Smooth muscle cell (in vitro differentiated cells): ENCODE data around the gene EFS. TPM values are rescaled to one million over a fixed set of nuclear protein-coding genes. Genes with fewer than 3 reads are reported as not detected.

Experiments
- DNase-seq: peaks from one replicate; lab custom pipeline; 2025; ENCODE audit not compliant: unreplicated experiment; lab: John Stamatoyannopoulos, UW
- H2AFZ ChIP-seq: fragments of 200-600 bp; sonication (generic); 2 replicates; pipeline ENCODE4 v1.6.0; 2016; ENCODE audit warnings: antibody characterized with exemption, low read depth, mild to moderate bottlenecking
- H3F3A ChIP-seq: fragments of 200-600 bp; sonication (generic); 2 replicates; pipeline ENCODE4 v1.6.0; 2017; ENCODE audit warnings: antibody characterized with exemption, low read depth
- H3K27ac ChIP-seq: fragments of 200-600 bp; sonication (generic); 2 replicates; pipeline ENCODE4 v1.5.1; 2016; ENCODE audit warnings: low read depth, mild to moderate bottlenecking
- H3K27me3 ChIP-seq: fragments of 200-600 bp; sonication (generic); 2 replicates; pipeline ENCODE4 v1.6.1; 2016; ENCODE audit warnings: low read depth, mild to moderate bottlenecking
- H3K36me3 ChIP-seq: fragments of 200-600 bp; sonication (generic); 2 replicates; pipeline ENCODE4 v1.5.1; 2016; ENCODE audit warnings: low read depth
- H3K4me1 ChIP-seq: fragments of 200-600 bp; sonication (generic); 2 replicates; pipeline ENCODE4 v1.5.1; 2016; ENCODE audit warnings: low read depth
- H3K4me2 ChIP-seq: fragments of 200-600 bp; sonication (generic); 2 replicates; pipeline ENCODE4 v1.6.0; 2016; ENCODE audit warnings: mild to moderate bottlenecking
- H3K4me3 ChIP-seq: fragments of 200-600 bp; sonication (generic); 2 replicates; pipeline ENCODE4 v1.5.1; 2016; ENCODE audit warnings: mild to moderate bottlenecking
- H3K79me2 ChIP-seq: fragments of 200-600 bp; sonication (generic); 2 replicates; pipeline ENCODE4 v1.6.0; 2016; ENCODE audit warnings: low read depth, mild to moderate bottlenecking
- H3K9ac ChIP-seq: fragments of 200-600 bp; sonication (generic); 2 replicates; pipeline ENCODE4 v1.6.0; 2016; ENCODE audit warnings: low read depth
- H3K9me3 ChIP-seq: fragments of 200-600 bp; sonication (generic); replicated peaks from 2 replicates; pipeline ENCODE4 v1.5.1; 2016; ENCODE audit warnings: low read depth
- H4K20me1 ChIP-seq: fragments of 200-600 bp; sonication (generic); 2 replicates; pipeline ENCODE4 v1.6.0; 2016; ENCODE audit warnings: low read depth
- CTCF ChIP-seq: fragments of 200-600 bp; sonication (generic); IDR thresholded peaks from 2 replicates; pipeline ENCODE4 v1.5.1; 2017; ENCODE audit warnings: borderline replicate concordance, mild to moderate bottlenecking, antibody characterized with exemption; ENCODE audit not compliant: insufficient read depth, poor library complexity, severe bottlenecking
- WGBS: methylation state at CpG from one replicate; pipeline ENCODE4 v1.1.7; 2016; ENCODE audit warnings: low lambda C conversion rate; 5-methylcytosine and 5-hydroxymethylcytosine counted together
- polyA plus RNA-seq: library from polyadenylated mRNA; unstranded; fragments of >200 nt; fragmentation: Nextera tagmentation; extraction: Ambion mirVana; gene quantifications from 2 replicates; pipeline ENCODE4 v1.2.1, GENCODE V29; 2016
- total RNA-seq: library from RNA; depleted of rRNA; stranded (reverse); fragments of >200 nt; gene quantifications from 2 replicates; pipeline ENCODE4 v1.2.3, GENCODE V29; 2014

EFS gene
- total and polyA plus RNA-seq, 2 experiments from 2014 or later: 23.9 to 41.3 TPM

DNA sequence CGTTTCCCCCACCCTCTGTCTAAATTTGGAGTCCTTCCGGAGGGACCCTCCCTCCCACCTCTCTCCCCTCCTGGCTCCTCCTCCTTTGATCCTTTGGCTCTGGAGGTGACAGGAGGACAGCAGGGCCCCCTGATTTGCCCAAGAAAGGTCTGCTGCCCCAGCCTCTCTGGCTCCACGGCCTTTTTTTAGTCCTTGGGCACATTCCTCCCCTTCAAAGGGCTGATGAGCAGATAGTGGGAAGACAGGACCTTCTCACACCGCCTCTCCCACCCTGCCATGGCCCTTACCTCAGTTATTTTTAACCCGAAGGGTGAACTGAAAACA lies 43.3 kb upstream of the EFS start:
- no peak for TF ChIP-seq CTCF
- Histone ChIP-seq H3K27me3 (peaks cover 7% of the 10 kb centered on the region), H3F3A (no peaks in the 10 kb centered on the region), H2AFZ (no peak overlapping the region), H3K27ac (no peak overlapping the region), H3K36me3 (no peaks in the 10 kb centered on the region), H3K9me3 (no peaks in the 10 kb centered on the region), H3K4me2 (no peak overlapping the region), H4K20me1 (no peaks in the 10 kb centered on the region), H3K4me1 (no peaks in the 10 kb centered on the region), H3K79me2 (no peaks in the 10 kb centered on the region), H3K4me3 (no peak overlapping the region), H3K9ac (no peak overlapping the region)
- 85% methylated on average over 5 of the region's 5 CpGs for WGBS
- no peak for DNase-seq

- H3K27me3 ChIP-seq: peaks cover 7% of the 10 kb centered on the region
- H3F3A ChIP-seq: no peaks in the 10 kb centered on the region
- H3K4me1 ChIP-seq: no peaks in the 10 kb centered on the region
- no peak for TF ChIP-seq CTCF
- no peak within 1 kb of the TSS for H3K4me2 ChIP-seq
- DNase-seq: no peak
- H2AFZ ChIP-seq: no peak within 1 kb of the TSS
- WGBS: 88% methylated on average over 15 of the region's 15 CpGs
- H3K9me3 ChIP-seq: no peaks in the 10 kb centered on the region
- no peaks in the 10 kb centered on the region for H4K20me1 ChIP-seq
- no peaks in the 10 kb centered on the region for H3K79me2 ChIP-seq
- H3K36me3 ChIP-seq: no peaks in the 10 kb centered on the region
- H3K9ac ChIP-seq: no peak within 1 kb of the TSS
- H3K4me3 ChIP-seq: no peak within 1 kb of the TSS
- H3K27ac ChIP-seq: no peak within 1 kb of the TSS
Observed at GRCh38 chr14:23407516-23408306, 42.7 kb upstream of the EFS start, which contains the start of gene MYH6. Gene MYH6, minus strand, starts transcription at chr14:23408273. Its CDS starts 1,050 bp downstream, at chr14:23407223.

DNA sequence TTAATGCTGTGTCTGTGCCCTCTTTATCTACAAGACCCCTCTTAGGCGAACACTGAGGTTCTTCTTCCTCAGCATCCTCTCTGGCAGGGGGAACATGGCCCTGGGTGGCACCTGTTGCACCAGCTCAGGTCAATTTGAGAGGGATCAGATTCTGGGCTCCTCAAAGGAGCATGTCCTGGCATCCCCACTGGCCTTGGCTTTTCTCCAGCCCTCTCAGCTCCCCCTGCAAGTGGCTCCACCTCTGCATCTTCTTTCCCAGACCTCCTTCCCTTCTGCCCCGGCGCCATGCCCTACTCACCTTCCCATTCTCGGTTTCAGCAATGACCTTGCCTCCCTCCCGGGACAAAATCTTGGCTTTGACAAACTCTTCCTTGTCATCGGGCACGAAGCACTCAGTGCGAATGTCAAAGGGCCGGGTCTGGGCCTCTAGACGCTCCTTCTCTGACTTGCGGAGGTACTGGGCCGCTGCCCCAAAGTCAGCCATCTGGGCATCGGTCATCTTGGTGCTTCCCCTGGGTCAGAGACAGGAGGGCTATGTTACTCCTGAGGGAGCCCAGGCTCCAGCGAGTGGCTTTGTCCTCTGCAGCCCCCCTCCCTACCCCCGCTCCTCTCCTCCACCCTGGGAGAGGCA lies 41.9 kb upstream of the EFS start:
- Histone ChIP-seq H3K4me2 (no peak overlapping the region), H3K79me2 (no peaks in the 10 kb centered on the region), H4K20me1 (no peaks in the 10 kb centered on the region), H3K9me3 (no peaks in the 10 kb centered on the region), H3K27ac (no peak overlapping the region), H3F3A (no peaks in the 10 kb centered on the region), H2AFZ (no peak overlapping the region), H3K27me3 (peaks cover 7% of the 10 kb centered on the region), H3K9ac (no peak overlapping the region), H3K36me3 (no peaks in the 10 kb centered on the region), H3K4me1 (no peaks in the 10 kb centered on the region), H3K4me3 (no peak overlapping the region)
- no peak for DNase-seq
- 87% methylated on average over 15 of the region's 15 CpGs for WGBS
- no peak for TF ChIP-seq CTCF
